ENCODE measurements around the gene PFN1.

PFN1 gene

GRCh38 chr17:4937553-4937952 is 10.8 kb downstream of the PFN1 start:
- TF ChIP-seq SPI1 (IDR thresholded peaks at IDR 0.05; ENCODE audit: borderline replicate concordance, low read depth) (no peak), POLR2AphosphoS5 (IDR thresholded peaks at IDR 0.05; ENCODE audit: low read depth) (no peak), REST (IDR thresholded peaks at IDR 0.05; ENCODE audit: insufficient replicate concordance, low read depth) (no peak), GABPA (IDR thresholded peaks at IDR 0.05; ENCODE audit: low read depth) (no peak), CTCF (IDR thresholded peaks at IDR 0.05; ENCODE audit: insufficient read depth, low read length) (no peak)
- H3K27ac ChIP-seq (replicated peaks), result no peak overlapping the region
- no peak overlapping the region for H3K4me3 ChIP-seq (replicated peaks; ENCODE audit: insufficient read depth, low read length)
- DNase-seq (ENCODE audit: low read depth in 1 of 2, low spot score in 1 of 2), result no peak
- H3K27me3 ChIP-seq (ENCODE audit: insufficient read depth, poor library complexity, severe bottlenecking), result no peaks in the 10 kb centered on the region

GRCh38 chr17:4936436-4936835 is 11.9 kb downstream of the PFN1 start:
- TF ChIP-seq POLR2AphosphoS5 (IDR thresholded peaks at IDR 0.05; ENCODE audit: low read depth), result no peak
- TF ChIP-seq CTCF (IDR thresholded peaks at IDR 0.05; ENCODE audit: insufficient read depth, low read length), result no peak
- no peak for TF ChIP-seq REST (IDR thresholded peaks at IDR 0.05; ENCODE audit: insufficient replicate concordance, low read depth)
- no peak for TF ChIP-seq SPI1 (IDR thresholded peaks at IDR 0.05; ENCODE audit: borderline replicate concordance, low read depth)
- TF ChIP-seq GABPA (IDR thresholded peaks at IDR 0.05; ENCODE audit: low read depth), result no peak

GRCh38 chr17:4935650-4936049 is 12.7 kb downstream of the PFN1 start:
- Histone ChIP-seq H3K4me3 (replicated peaks; ENCODE audit: insufficient read depth, low read length) (no peak overlapping the region), H3K27me3 (ENCODE audit: insufficient read depth, poor library complexity, severe bottlenecking) (no peaks in the 10 kb centered on the region), H3K27ac (replicated peaks) (no peak overlapping the region)
- DNase-seq (ENCODE audit: low read depth in 1 of 2, low spot score in 1 of 2), result no peak
- TF ChIP-seq SPI1 (IDR thresholded peaks at IDR 0.05; ENCODE audit: borderline replicate concordance, low read depth) (no peak), CTCF (IDR thresholded peaks at IDR 0.05; ENCODE audit: insufficient read depth, low read length) (no peak), GABPA (IDR thresholded peaks at IDR 0.05; ENCODE audit: low read depth) (no peak), POLR2AphosphoS5 (IDR thresholded peaks at IDR 0.05; ENCODE audit: low read depth) (no peak), REST (IDR thresholded peaks at IDR 0.05; ENCODE audit: insufficient replicate concordance, low read depth) (no peak)

More at GRCh38 chr17:4936436-4936835, 11.9 kb downstream of the PFN1 start:
- Histone ChIP-seq H3K27me3 (ENCODE audit: insufficient read depth, poor library complexity, severe bottlenecking) (no peaks in the 10 kb centered on the region), H3K4me3 (replicated peaks; ENCODE audit: insufficient read depth, low read length) (no peak overlapping the region), H3K27ac (replicated peaks) (no peak overlapping the region)
- DNase-seq (ENCODE audit: low read depth in 1 of 2, low spot score in 1 of 2), result no peak
